Psoas muscle (tissue), 8 donors: Measurements from ENCODE around the gene PTTG1IP. TPM values are rescaled to one million over a fixed set of nuclear protein-coding genes. Genes with fewer than 3 reads are reported as not detected.
A peak's percentile ranks its signal among the peaks of the same experiment; 100 is the strongest.

Experiments
- ATAC-seq, 4 donors: fragments of 200-7000 bp; cut with Tn5 transposase; one replicate each; pipeline ENCODE4 v1.9.1; 2020; ENCODE audit warnings: moderate library complexity in 3 of 4, mild to moderate bottlenecking in 2 of 4
- DNase-seq, 2 donors: peaks; one replicate each; pipeline ENCODE4 v3.0.0-alpha.2; 2020
- H3K27ac ChIP-seq: fragments of 200-600 bp; one replicate; pipeline ENCODE4 v1.8.0; 2022
- H3K27me3 ChIP-seq, 3 donors: fragments of 200-600 bp in 1 of 3; one replicate each; pipeline versions ENCODE4 v1.6.1 to v1.8.0; 2013 to 2022; ENCODE audit warnings: low read length in 2 of 3, mild to moderate bottlenecking in 2 of 3, moderate library complexity in 1 of 3; ENCODE audit not compliant: insufficient read depth in 3 of 3
- H3K36me3 ChIP-seq, 2 donors: fragments of 200-600 bp in 1 of 2; one replicate each; pipeline versions ENCODE4 v1.6.1 to v1.8.0; 2013 to 2022; ENCODE audit warnings: low read depth in 1 of 2, mild to moderate bottlenecking in 1 of 2, moderate library complexity in 1 of 2; ENCODE audit not compliant: insufficient read depth in 1 of 2
- H3K4me1 ChIP-seq: fragments of 200-600 bp; one replicate; pipeline ENCODE4 v1.8.0; 2022
- H3K4me3 ChIP-seq: fragments of 200-600 bp; one replicate; pipeline ENCODE4 v1.8.0; 2022; ENCODE audit warnings: mild to moderate bottlenecking
- H3K9me3 ChIP-seq: fragments of 200-600 bp; one replicate; pipeline ENCODE4 v1.8.0; 2022
- CTCF ChIP-seq: fragments of 200-600 bp; IDR thresholded peaks from one replicate; pipeline ENCODE4 v1.8.0; 2022; ENCODE audit warnings: antibody characterized with exemption
- WGBS, 3 donors: extraction: QIAGEN DNeasy Blood & Tissue Kit; methylation state at CpG; one replicate each; pipeline versions ENCODE4 v1.1.6 to v1.1.7; 2013; 5-methylcytosine and 5-hydroxymethylcytosine counted together
- intact Hi-C, 2 donors: fragments of 100-400 bp; cut with DNase I; formaldehyde crosslinking; loops; one replicate each; pipeline versions ENCODE4 v1.11.0 to v1.14.2; 2022
- polyA plus RNA-seq, 3 donors: library from polyadenylated mRNA; stranded (reverse); fragments of 200-250 nt; gene quantifications; one replicate each; pipeline ENCODE4 v1.2.3, GENCODE V29; 2013
- total RNA-seq, 4 donors: library from RNA; stranded (reverse); fragmentation: NEBNext Ultra II Directional in 2 of 4; extraction: Animal tissue kit (Norgen Biotek cat#: 25700) in 2 of 4; gene quantifications; one replicate each; pipeline versions ENCODE4 v1.2.1 to v1.2.4, GENCODE V29; 2021 to 2023
- donor health status: healthy with polysubstance abuse.
- donor health status: DM: no; HTN: no; CAD: no; lungs with moderate emphysema.
- donor health status: Bipolar disorder and iron deficiency.
- donor health status: healthy.
- donor health status: DM: yes; HTN: yes; CAD: no.
- donor health status: DM: no; HTN: no; CAD: no.
- donor health status: DM: no; HTN: no; CAD: no.
- donor health status: DM: yes; HTN: yes; CAD: no.

The PTTG1IP gene
- total and polyA plus RNA-seq, 7 donors: 49.6 to 108 (median 68.3) TPM

- no peak overlapping the region for H3K27ac ChIP-seq
- WGBS, 3 donors: 70 to 73% (median 71%) methylated on average over 27 to 28 of the region's 28 CpGs
- ATAC-seq (no peak), DNase-seq (peak in 1 of 2 donors; percentile 49)
- H3K36me3 ChIP-seq: no peaks in the 10 kb centered on the region
- peaks cover 0 to 32% (median 3%) of the 10 kb centered on the region in 3 donors for H3K27me3 ChIP-seq
- no peak for TF ChIP-seq CTCF
- no peaks in the 10 kb centered on the region for H3K9me3 ChIP-seq
- intact Hi-C loops: no loop called here
- peak overlapping the region; percentile 46 for H3K4me3 ChIP-seq
- no peaks in the 10 kb centered on the region for H3K4me1 ChIP-seq
Measured at GRCh38 chr21:44919913-44920693, 46.6 kb upstream of the PTTG1IP start.

- H3K9me3 ChIP-seq: no peaks in the 10 kb centered on the region
- DNase-seq (peak; percentile 16 to 29), ATAC-seq (no peak)
- no peaks in the 10 kb centered on the region for H3K4me1 ChIP-seq
- H3K36me3 ChIP-seq: no peaks in the 10 kb centered on the region
- WGBS, 3 donors: 57 to 76% (median 61%) methylated on average over 21 to 22 of the region's 26 CpGs
- intact Hi-C loops: no loop called here
- H3K27me3 ChIP-seq: peaks cover 0 to 32% (median 3%) of the 10 kb centered on the region in 3 donors
- TF ChIP-seq CTCF: no peak
- peak overlapping the region; percentile 46 for H3K4me3 ChIP-seq
- no peak overlapping the region for H3K27ac ChIP-seq
Measured at GRCh38 chr21:44919111-44919912, 45.8 kb upstream of the PTTG1IP start.

- 65 to 71% (median 70%) methylated on average over 13 of the region's 13 CpGs for WGBS, 3 donors
- DNase-seq (peak in 1 of 2 donors; percentile 29), ATAC-seq (no peak)
- no peak overlapping the region for H3K4me3 ChIP-seq
- no peak for TF ChIP-seq CTCF
- H3K4me1 ChIP-seq: no peaks in the 10 kb centered on the region
- peaks cover 0 to 32% (median 3%) of the 10 kb centered on the region in 3 donors for H3K27me3 ChIP-seq
- intact Hi-C loops: no loop called here
- no peaks in the 10 kb centered on the region for H3K36me3 ChIP-seq
- no peak overlapping the region for H3K27ac ChIP-seq
- H3K9me3 ChIP-seq: no peaks in the 10 kb centered on the region
Measured at GRCh38 chr21:44918581-44919033, 45.1 kb upstream of the PTTG1IP start.

- DNase-seq (peak; percentile 12 to 17), ATAC-seq (no peak)
- TF ChIP-seq CTCF: no peak
- H3K27me3 ChIP-seq: peaks cover 0 to 32% (median 3%) of the 10 kb centered on the region in 3 donors
- no peak overlapping the region for H3K27ac ChIP-seq
- H3K4me1 ChIP-seq: no peaks in the 10 kb centered on the region
- no peaks in the 10 kb centered on the region for H3K36me3 ChIP-seq
- no peaks in the 10 kb centered on the region for H3K9me3 ChIP-seq
- intact Hi-C loops: no loop called here
- WGBS, 3 donors: 60 to 67% (median 63%) methylated on average over 12 of the region's 12 CpGs
- no peak overlapping the region for H3K4me3 ChIP-seq
Measured at GRCh38 chr21:44918107-44918470, 44.6 kb upstream of the PTTG1IP start.
